GM12874 (cell line): ENCODE results near the gene AP4M1.

Experiments used
- TF ChIP-seq, protein P1 (sequence below): IDR thresholded peaks from 2 replicates; pipeline ENCODE4 v1.5.1; 2011; ENCODE audit warnings: low read depth, mild to moderate bottlenecking, control low read depth, low read length, moderate library complexity; ENCODE audit not compliant: insufficient read depth

Gene AP4M1

DNA sequence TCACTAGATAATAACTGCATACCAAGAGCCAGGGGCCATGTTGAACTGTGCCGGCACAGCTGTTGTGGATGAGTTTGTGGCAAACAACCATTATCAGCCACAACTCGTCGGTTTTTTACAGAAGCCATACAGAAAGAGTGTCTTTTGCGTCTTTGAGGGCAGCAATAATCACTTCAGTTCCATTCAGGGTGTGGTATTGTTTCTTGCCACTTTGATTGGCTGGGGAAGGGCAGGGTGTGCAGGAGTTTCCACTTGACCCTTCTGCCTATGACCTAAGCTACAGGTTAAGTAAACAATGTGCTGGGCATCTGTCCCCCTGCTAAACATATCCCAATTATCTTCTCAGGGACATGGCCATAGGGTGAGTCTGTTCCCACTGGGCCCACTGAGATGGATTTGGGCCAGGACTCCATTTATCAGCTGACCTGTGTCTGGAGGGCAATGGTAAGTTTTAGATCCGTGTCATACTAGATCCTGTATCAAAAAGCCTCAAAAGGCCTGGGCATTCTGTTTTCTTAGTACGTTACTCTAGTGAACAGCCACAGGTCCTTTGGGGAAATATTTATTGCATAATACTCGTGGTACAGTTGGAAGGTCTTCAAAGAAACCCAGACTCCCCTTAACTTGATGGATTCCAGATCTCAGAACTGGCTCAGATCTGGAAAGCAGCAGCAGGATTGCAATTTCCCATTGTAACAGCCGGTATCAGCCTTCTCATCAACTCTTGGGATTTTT lies 35.8 kb upstream of the AP4M1 start:
- TF ChIP-seq, protein P1, sequence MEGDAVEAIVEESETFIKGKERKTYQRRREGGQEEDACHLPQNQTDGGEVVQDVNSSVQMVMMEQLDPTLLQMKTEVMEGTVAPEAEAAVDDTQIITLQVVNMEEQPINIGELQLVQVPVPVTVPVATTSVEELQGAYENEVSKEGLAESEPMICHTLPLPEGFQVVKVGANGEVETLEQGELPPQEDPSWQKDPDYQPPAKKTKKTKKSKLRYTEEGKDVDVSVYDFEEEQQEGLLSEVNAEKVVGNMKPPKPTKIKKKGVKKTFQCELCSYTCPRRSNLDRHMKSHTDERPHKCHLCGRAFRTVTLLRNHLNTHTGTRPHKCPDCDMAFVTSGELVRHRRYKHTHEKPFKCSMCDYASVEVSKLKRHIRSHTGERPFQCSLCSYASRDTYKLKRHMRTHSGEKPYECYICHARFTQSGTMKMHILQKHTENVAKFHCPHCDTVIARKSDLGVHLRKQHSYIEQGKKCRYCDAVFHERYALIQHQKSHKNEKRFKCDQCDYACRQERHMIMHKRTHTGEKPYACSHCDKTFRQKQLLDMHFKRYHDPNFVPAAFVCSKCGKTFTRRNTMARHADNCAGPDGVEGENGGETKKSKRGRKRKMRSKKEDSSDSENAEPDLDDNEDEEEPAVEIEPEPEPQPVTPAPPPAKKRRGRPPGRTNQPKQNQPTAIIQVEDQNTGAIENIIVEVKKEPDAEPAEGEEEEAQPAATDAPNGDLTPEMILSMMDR, result no peak

DNA sequence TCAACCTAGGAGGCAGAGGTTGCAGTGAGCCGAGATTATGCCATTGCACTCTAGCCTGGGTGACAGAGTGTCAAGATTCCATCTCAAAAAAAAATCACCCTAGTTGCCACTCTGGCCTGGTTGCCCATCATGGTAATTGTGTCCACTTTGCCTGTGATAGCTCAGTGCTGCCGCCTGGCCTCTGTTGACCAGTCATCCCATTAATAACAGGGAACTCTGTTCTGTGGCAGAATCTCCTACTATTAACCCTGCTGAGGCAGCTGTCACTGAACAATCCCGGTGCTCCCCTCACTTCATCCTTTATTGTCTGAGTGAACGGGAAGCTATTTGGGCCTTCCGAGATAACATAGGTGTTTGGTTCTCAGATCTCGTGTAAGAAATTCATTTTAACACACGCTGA lies 34.5 kb upstream of the AP4M1 start:
- TF ChIP-seq, protein P1, result no peak

GRCh38 chr7:100069991-100070390 lies 31.5 kb upstream of the AP4M1 start:
- TF ChIP-seq, protein P1, result no peak

GRCh38 chr7:100071018-100071723 lies 30.3 kb upstream of the AP4M1 start:
- TF ChIP-seq, protein P1, result no peak

DNA sequence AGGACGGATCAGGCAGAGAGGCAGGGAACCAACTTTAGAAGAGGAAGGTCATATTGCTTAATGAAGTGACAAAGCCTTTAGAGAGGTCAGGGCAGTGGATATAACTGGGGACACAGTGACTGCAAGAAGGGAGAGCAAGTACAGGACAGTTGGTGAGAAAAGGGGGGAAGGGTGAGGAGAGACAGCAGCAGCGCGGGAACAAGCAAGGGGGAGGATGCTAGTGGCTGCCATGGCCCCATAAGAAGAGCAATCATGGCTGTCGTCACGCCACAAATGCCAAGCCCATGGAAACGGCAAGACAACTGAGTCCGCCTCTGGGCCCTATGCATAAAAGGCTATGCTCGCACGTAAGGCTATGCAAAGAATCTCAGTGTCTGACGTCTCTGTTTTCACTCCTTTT lies 29.0 kb upstream of the AP4M1 start:
- TF ChIP-seq, protein P1, result no peak

DNA sequence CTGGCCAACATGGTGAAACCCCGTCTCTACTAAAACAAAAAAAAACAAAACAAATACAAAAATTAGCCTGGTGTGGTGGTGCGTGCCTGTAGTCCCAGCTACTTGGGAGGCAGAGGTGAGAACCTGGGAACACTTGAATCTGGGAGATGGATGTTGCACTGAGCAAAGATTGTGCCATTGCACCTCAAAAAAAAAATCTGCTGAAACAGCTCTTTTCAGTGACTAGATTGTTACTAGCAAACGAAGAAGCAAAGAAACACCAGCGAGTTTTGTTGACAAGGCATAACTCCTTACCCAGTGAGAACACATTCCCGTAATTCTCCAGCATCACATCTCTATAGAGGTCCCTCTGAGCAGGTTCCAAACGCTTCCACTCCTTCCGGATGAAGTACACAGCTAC lies 26.6 kb upstream of the AP4M1 start:
- TF ChIP-seq, protein P1, result no peak

DNA sequence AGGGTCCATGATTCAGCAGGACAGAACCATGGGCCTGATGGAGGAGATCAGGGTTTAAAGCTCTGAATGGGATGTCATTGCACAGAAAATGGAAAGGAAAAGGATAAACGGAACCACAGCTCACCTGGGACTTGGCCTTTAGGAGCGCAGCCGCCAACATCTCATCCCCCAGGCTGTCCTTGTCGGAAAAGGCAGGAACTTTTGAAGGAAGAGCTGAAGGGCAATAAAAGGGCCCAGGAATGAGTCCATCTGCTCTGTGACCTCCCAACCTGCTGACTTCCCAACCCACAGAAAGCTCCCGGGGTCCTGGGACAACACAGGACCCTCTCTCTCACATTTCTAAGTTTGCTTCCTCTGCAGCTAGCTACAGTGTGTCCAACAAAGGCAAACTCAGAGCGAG lies 26.0 kb upstream of the AP4M1 start:
- TF ChIP-seq, protein P1, result no peak
